ENCODE results near the gene XCL2. TPM values are rescaled to one million over a fixed set of nuclear protein-coding genes. Genes with fewer than 3 reads are reported as not detected.

The XCL2 gene
- not detected in 2 replicates for total RNA-seq

GRCh38 chr1:168543840-168544498 is at the start of gene XCL2:
XCL2 (minus strand) TSS chr1:168543997; CDS start chr1:168543964, 33 bp downstream.

GRCh38 chr1:168576245-168576688 is 32.5 kb upstream of the XCL2 start, which contains the start of gene XCL1:
XCL1 (plus strand) TSS chr1:168576605; CDS start chr1:168576638, 33 bp downstream.

Other genes starting within 250 kb of the XCL2 start
- not detected in 2 replicates for gene XCL1, start 32.6 kb upstream of the XCL2 start, total RNA-seq
- 2.4 and 10.2 TPM in 2 replicates for gene DPT, start 185.2 kb upstream of the XCL2 start, total RNA-seq

All from hair follicle dermal papilla cell (primary cell).